Stimulated activated CD4-positive, alpha-beta T cell treated with anti-CD3 and anti-CD28 coated beads, Interleukin-12 subunit alpha, Interleukin-12 subunit beta, amount 100 ng/mL, for 4 hours (primary cell): ENCODE results near the gene CNTNAP5.

Experiments used
- DNase-seq: peaks from one replicate; pipeline ENCODE4 v3.0.0-alpha.2; 2020

The CNTNAP5 gene

GRCh38 chr2:124838406-124838805 lies 813.3 kb downstream of the CNTNAP5 start:
- DNase-seq = no peak

GRCh38 chr2:124867247-124867646 lies 842.2 kb downstream of the CNTNAP5 start:
- no peak for DNase-seq

- DNase-seq = no peak
Observed at GRCh38 chr2:124874219-124874618, 849.1 kb downstream of the CNTNAP5 start.

GRCh38 chr2:124874676-124875075 lies 849.6 kb downstream of the CNTNAP5 start:
- no peak for DNase-seq

- DNase-seq = no peak
Observed at GRCh38 chr2:124875627-124876244, 850.6 kb downstream of the CNTNAP5 start.

GRCh38 chr2:124877141-124877577 lies 852.1 kb downstream of the CNTNAP5 start:
- DNase-seq = no peak

- no peak for DNase-seq
Observed at GRCh38 chr2:124879640-124880039, 854.6 kb downstream of the CNTNAP5 start.

GRCh38 chr2:124880995-124881394 lies 855.9 kb downstream of the CNTNAP5 start:
- no peak for DNase-seq

- DNase-seq = no peak
Observed at GRCh38 chr2:124882423-124882822, 857.3 kb downstream of the CNTNAP5 start.

GRCh38 chr2:124883595-124883994 lies 858.5 kb downstream of the CNTNAP5 start:
- no peak for DNase-seq

- no peak for DNase-seq
Observed at GRCh38 chr2:124884315-124884714, 859.2 kb downstream of the CNTNAP5 start.

GRCh38 chr2:124886216-124886615 lies 861.1 kb downstream of the CNTNAP5 start:
- DNase-seq = no peak

GRCh38 chr2:124887466-124887865 lies 862.4 kb downstream of the CNTNAP5 start:
- DNase-seq = no peak

GRCh38 chr2:124888431-124888830 lies 863.3 kb downstream of the CNTNAP5 start:
- DNase-seq = no peak

- DNase-seq = no peak
Observed at GRCh38 chr2:124894199-124894598, 869.1 kb downstream of the CNTNAP5 start.

- DNase-seq = no peak
Observed at GRCh38 chr2:124898827-124899226, 873.7 kb downstream of the CNTNAP5 start.

GRCh38 chr2:124908411-124908810 lies 883.3 kb downstream of the CNTNAP5 start:
- DNase-seq = no peak

- DNase-seq = no peak
Observed at GRCh38 chr2:124911560-124911959, 886.5 kb downstream of the CNTNAP5 start.

- DNase-seq = no peak
Observed at GRCh38 chr2:124913868-124914267, 888.8 kb downstream of the CNTNAP5 start.

GRCh38 chr2:124915567-124915966 lies 890.5 kb downstream of the CNTNAP5 start:
- DNase-seq = no peak

- no peak for DNase-seq
Observed at GRCh38 chr2:124919296-124919695, 894.2 kb downstream of the CNTNAP5 start.

GRCh38 chr2:124920448-124920847 lies 895.4 kb downstream of the CNTNAP5 start:
- DNase-seq = no peak

- no peak for DNase-seq
Observed at GRCh38 chr2:124921191-124921590, 896.1 kb downstream of the CNTNAP5 start.

GRCh38 chr2:124923097-124923496 lies 898.0 kb downstream of the CNTNAP5 start:
- DNase-seq = no peak

GRCh38 chr2:124933883-124934282 lies 908.8 kb downstream of the CNTNAP5 start:
- DNase-seq = no peak
